Measurements from ENCODE around the gene TGFBR3. TPM values are rescaled to one million over a fixed set of nuclear protein-coding genes. Genes with fewer than 3 reads are reported as not detected.

Gene TGFBR3
- total and polyA plus RNA-seq, 2 of the 4 experiments (the other 2 are of a cell fraction) = 3.0 to 11.3 TPM

GRCh38 chr1:91741906-91742305, 144.0 kb downstream of the TGFBR3 start:
- Histone ChIP-seq H3K56ac (ENCODE audit: extremely low read depth, insufficient read depth, low read length) (no peak overlapping the region), H3K9me1 (ENCODE audit: insufficient read depth, low read length) (peaks cover 12% of the 10 kb centered on the region), H3K27ac (ENCODE audit: insufficient read depth, low read length) (no peak overlapping the region), H3K4ac (ENCODE audit: low read depth, low read length) (no peak overlapping the region), H3K79me1 (ENCODE audit: low read depth in 1 of 2, low read length in 2 of 2) (peaks cover 0 to 2% of the 10 kb centered on the region in 2 experiments; a peak in 2 of 4 replicates), H3K4me2 (ENCODE audit: low read depth, low read length) (no peak overlapping the region), H3K27me3 (ENCODE audit: control insufficient read depth, insufficient read depth, low read length) (no peaks in the 10 kb centered on the region), H2BK15ac (ENCODE audit: low read depth, low read length) (no peak overlapping the region), H3K36me3 (ENCODE audit: control insufficient read depth, insufficient read depth, low read length) (peaks cover 7% of the 10 kb centered on the region), H2BK120ac (ENCODE audit: low read depth, low read length) (no peak overlapping the region), H3K18ac (ENCODE audit: low read depth, low read length) (no peak overlapping the region), H2BK20ac (ENCODE audit: low read depth, low read length) (peak overlapping the region; percentile 1; the same call in 1 of the 2 replicates), H2AK9ac (replicated peaks; ENCODE audit: low read depth, low read length, poor library complexity) (no peak overlapping the region), H4K20me1 (ENCODE audit: insufficient read depth, low read length) (no peaks in the 10 kb centered on the region), H4K5ac (ENCODE audit: low read depth, low read length) (no peak overlapping the region), H3K4me3 (ENCODE audit: insufficient read depth, low read depth, low read length) (no peak overlapping the region), H4K8ac (ENCODE audit: low read depth in 2 of 2, low read length in 2 of 2) (no peak overlapping the region), H3K14ac (replicated peaks; ENCODE audit: low read depth, low read length) (no peak overlapping the region), H3K4me1 (ENCODE audit: control insufficient read depth, insufficient read depth, low read length) (peaks cover 13% of the 10 kb centered on the region), H2BK5ac (ENCODE audit: low read depth, low read length, poor library complexity, severe bottlenecking) (no peak overlapping the region), H3K9ac (ENCODE audit: low read depth, low read length) (no peak overlapping the region), H3K9me3 (ENCODE audit: control insufficient read depth, insufficient read depth, low read length) (peaks cover 3% of the 10 kb centered on the region), H4K91ac (ENCODE audit: insufficient read depth, low read depth, low read length) (no peak overlapping the region), H2AFZ (replicated peaks; ENCODE audit: low read length, poor library complexity) (no peak overlapping the region), H2AK5ac (ENCODE audit: low read depth, low read length) (peak overlapping the region; percentile 43; the same call in 1 of the 2 replicates), H3K23ac (ENCODE audit: low read depth, low read length) (no peak overlapping the region)
- no TSS peak for BruUV-seq (replicated peaks)
- TF ChIP-seq FOS (IDR thresholded peaks at IDR 0.05; ENCODE audit: low read depth, low read length) = no peak
- no peak for TF ChIP-seq ELK1 (IDR thresholded peaks at IDR 0.05; ENCODE audit: borderline replicate concordance, low read depth, low read length)
- TF ChIP-seq MAFK (IDR thresholded peaks at IDR 0.05; ENCODE audit: low read depth, low read length) = no peak
- no peak for TF ChIP-seq POLR2A (IDR thresholded peaks at IDR 0.05; ENCODE audit: low read depth, low read length)
- TF ChIP-seq SMC3 (IDR thresholded peaks at IDR 0.05; ENCODE audit: low read depth, low read length) = no peak
- TF ChIP-seq NFE2L2 (IDR thresholded peaks at IDR 0.05; ENCODE audit: low read depth, low read length) = no peak
- TF ChIP-seq, protein P1, sequence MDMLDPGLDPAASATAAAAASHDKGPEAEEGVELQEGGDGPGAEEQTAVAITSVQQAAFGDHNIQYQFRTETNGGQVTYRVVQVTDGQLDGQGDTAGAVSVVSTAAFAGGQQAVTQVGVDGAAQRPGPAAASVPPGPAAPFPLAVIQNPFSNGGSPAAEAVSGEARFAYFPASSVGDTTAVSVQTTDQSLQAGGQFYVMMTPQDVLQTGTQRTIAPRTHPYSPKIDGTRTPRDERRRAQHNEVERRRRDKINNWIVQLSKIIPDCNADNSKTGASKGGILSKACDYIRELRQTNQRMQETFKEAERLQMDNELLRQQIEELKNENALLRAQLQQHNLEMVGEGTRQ (IDR thresholded peaks at IDR 0.05; ENCODE audit: low read depth, low read length) = no peak
- TF ChIP-seq RCOR1 (IDR thresholded peaks at IDR 0.05; ENCODE audit: insufficient replicate concordance, low read length) = no peak
- no peak for TF ChIP-seq RAD21 (IDR thresholded peaks at IDR 0.05; ENCODE audit: low read length)
- no peak for TF ChIP-seq MAZ (IDR thresholded peaks at IDR 0.05; ENCODE audit: borderline replicate concordance, low read depth, low read length)
- TF ChIP-seq BHLHE40 (IDR thresholded peaks at IDR 0.05; ENCODE audit: low read depth, low read length) = no peak
- TF ChIP-seq MXI1 (IDR thresholded peaks at IDR 0.05; ENCODE audit: borderline replicate concordance, low read depth, low read length) = no peak
- ATAC-seq (ENCODE audit: low read depth) = no peak
- in situ Hi-C loops (cut with MboI; ENCODE audit: low sequenced_read_pairs) = no loop called here
- POLR2A ChIA-PET (ENCODE audit: unreplicated experiment) = interaction anchor here (1.0 kb wide), 1 partner anchor 20 kb away, joined by 3 read pairs; no protein-coding TSS in a partner anchor
- dilution Hi-C loops (cut with HindIII; ENCODE audit: low sequenced_read_pairs, unreplicated experiment) = no loop called here
- 90% methylated on average over 6 of the region's 6 CpGs; no CpG with 5 or more reads in 1 of the 2 experiments for WGBS, 2 experiments (ENCODE audit: extremely low coverage in 2 of 2, insufficient read length in 1 of 2)
- no peak for DNase-seq
- intact Hi-C loops (cut with micrococcal nuclease) = no loop called here
- CTCF ChIA-PET = no interaction called here
